Mucosa of rectum (tissue), 2 donors: ENCODE measurements around the gene FAM90A1.
"Not testable (repeated sequence)": the region's sequence is repeated elsewhere in the genome, so short reads cannot be mapped to it uniquely, and the experiment has no call there.

Source experiments
- H3K27ac ChIP-seq, 2 donors: one replicate each; pipeline ENCODE4 v1.7.0; 2013; ENCODE audit warnings: inconsistent platforms in 2 of 2, low read depth in 2 of 2, low read length in 2 of 2
- H3K27me3 ChIP-seq, 2 donors: one replicate each; pipeline ENCODE4 v1.7.0; 2013; ENCODE audit warnings: low read length in 2 of 2; ENCODE audit not compliant: control insufficient read depth in 2 of 2, insufficient read depth in 2 of 2
- H3K36me3 ChIP-seq, 2 donors: one replicate each; pipeline ENCODE4 v1.7.0; 2013; ENCODE audit warnings: low read length in 2 of 2; ENCODE audit not compliant: control insufficient read depth in 2 of 2, insufficient read depth in 2 of 2
- H3K4me1 ChIP-seq, 2 donors: one replicate each; pipeline ENCODE4 v1.7.0; 2013; ENCODE audit warnings: low read length in 2 of 2, mild to moderate bottlenecking in 1 of 2; ENCODE audit not compliant: control insufficient read depth in 2 of 2, insufficient read depth in 2 of 2
- H3K4me3 ChIP-seq, 2 donors: one replicate each; pipeline ENCODE4 v1.7.0; 2013; ENCODE audit warnings: low read length in 2 of 2
- H3K9ac ChIP-seq, 2 donors: one replicate each; pipeline ENCODE4 v1.7.0; 2013; ENCODE audit warnings: low read length in 2 of 2, low read depth in 1 of 2, mild to moderate bottlenecking in 1 of 2
- H3K9me3 ChIP-seq, 2 donors: one replicate each; pipeline ENCODE4 v1.7.0; 2013; ENCODE audit warnings: low read length in 2 of 2; ENCODE audit not compliant: control insufficient read depth in 2 of 2
- donor health status: healthy.
- donor health status: Normal muscosa, but diverticular disease.

Gene FAM90A1

GRCh38 chr12:8172911-8173310, 54.5 kb downstream of the FAM90A1 start:
- H3K27ac ChIP-seq, H3K4me3 ChIP-seq, H3K9me3 ChIP-seq, H3K27me3 ChIP-seq, H3K9ac ChIP-seq, H3K36me3 ChIP-seq, H3K4me1 ChIP-seq: not testable (repeated sequence)
